ENCODE measurements around the gene CDH23. TPM values are rescaled to one million over a fixed set of nuclear protein-coding genes. Genes with fewer than 3 reads are reported as not detected.

The CDH23 gene
- total RNA-seq, 1 experiment from 2014 or later, result 2.1 TPM

DNA sequence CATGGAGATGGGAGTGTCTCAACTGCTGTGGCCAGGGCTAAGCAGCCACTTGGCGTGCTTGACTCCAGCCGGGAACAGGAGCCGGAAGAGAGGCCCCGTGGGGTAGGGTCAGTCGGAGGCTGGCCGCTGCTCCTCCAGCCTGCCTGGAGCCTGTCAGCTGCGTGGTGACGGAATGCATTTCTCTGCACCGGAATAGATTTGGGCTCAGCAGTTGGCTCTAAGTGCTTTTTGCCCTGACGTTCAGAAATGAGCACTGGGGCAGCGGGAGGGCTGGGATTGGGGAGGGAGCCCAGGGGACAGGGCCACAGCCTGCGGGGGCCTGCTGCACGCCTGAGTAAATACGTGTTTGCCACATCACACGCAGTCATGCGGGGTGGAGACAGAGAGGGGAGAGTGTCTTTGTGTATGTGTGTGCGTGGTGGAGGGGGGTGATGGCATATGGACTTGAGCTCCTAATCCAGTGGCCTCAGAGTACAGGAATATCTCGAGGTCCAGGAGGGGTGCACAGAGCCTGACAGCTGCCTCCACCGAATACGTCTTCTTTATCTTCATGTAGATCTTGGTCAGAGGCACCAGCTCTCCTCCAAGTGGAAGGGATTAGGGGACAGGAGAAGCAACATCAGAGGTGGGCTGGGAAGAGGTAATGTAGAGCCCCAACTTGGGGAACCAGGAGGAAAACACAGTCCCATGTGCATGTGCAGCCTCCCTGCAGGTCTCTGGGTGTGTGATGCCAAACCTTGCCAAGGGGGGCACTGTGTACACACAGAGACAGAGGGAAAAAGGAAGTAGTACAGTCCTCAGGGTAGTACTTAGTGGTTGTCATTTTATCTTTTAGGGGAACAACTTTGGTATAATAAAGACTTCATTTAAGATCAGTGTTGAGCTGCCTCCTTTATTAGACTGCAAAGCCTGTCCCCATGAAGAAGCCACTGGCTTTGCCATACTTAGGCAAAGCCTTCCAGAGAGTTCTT, 151.4 kb downstream of the CDH23 start:
- Histone ChIP-seq H2AFZ (ENCODE audit: low read length) (no peak overlapping the region), H3K79me2 (ENCODE audit: low read length) (no peaks in the 10 kb centered on the region), H3K9me2 (replicated peaks; ENCODE audit: insufficient read depth, low read length) (no peaks in the 10 kb centered on the region), H3K4me2 (ENCODE audit: low read depth, low read length, poor library complexity, severe bottlenecking) (no peak overlapping the region), H3K4me3 (ENCODE audit: low read length) (no peak overlapping the region), H4K20me1 (ENCODE audit: insufficient read depth, low read depth, low read length) (no peaks in the 10 kb centered on the region), H3K9me3 (ENCODE audit: low read length) (no peaks in the 10 kb centered on the region; the same call in 1 of the 2 replicates), H3K9ac (ENCODE audit: low read length) (no peak overlapping the region), H3K4me1 (ENCODE audit: low read length) (no peaks in the 10 kb centered on the region; the same call in 1 of the 2 replicates), H3K36me3 (ENCODE audit: insufficient read depth, low read length) (no peaks in the 10 kb centered on the region), H3K27me3 (ENCODE audit: low read length) (no peaks in the 10 kb centered on the region), H3K27ac (ENCODE audit: low read length) (no peak overlapping the region)
- peak; percentile 56 for DNase-seq

DNA sequence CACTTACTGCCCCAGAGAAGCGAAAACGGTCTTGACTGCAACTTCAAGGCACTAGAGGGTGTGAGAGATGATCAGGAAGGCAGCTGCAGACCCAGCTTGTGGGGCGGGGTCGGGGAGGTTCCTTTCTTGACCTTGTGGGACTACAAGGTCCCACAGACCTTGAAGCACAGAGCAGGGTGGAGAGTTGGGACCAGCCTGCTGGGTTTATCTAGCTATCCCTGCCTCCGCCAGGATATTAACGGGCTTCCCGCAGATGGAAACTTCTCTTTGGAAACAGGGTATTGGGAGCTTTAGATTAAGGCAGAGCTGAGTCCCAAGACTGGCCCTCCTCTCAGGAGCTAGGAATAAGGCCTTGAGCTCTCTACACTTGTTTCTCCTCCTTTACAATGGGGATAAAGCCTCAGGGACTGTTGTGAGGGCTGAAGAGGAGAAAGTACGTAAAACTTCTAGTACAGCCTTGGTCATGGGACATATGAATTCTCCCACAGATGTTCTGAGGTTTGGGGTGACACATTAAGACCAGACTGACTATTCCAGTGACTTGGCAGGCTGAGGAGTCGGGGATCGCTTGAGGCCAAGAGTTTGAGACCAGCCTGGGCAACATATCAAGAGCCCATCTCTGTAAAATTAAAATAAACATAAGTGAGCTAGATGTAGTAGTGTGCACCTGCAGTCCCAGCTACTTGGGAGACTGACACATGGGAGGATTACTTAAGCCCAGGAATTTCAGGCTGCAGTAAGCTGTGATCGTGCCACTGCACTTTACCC, 153.2 kb downstream of the CDH23 start:
- Histone ChIP-seq H3K4me2 (ENCODE audit: low read depth, low read length, poor library complexity, severe bottlenecking) (no peak overlapping the region), H3K27ac (ENCODE audit: low read length) (no peak overlapping the region), H3K9me3 (ENCODE audit: low read length) (no peaks in the 10 kb centered on the region; the same call in 1 of the 2 replicates), H3K79me2 (ENCODE audit: low read length) (no peaks in the 10 kb centered on the region), H2AFZ (ENCODE audit: low read length) (no peak overlapping the region), H4K20me1 (ENCODE audit: insufficient read depth, low read depth, low read length) (no peaks in the 10 kb centered on the region), H3K4me1 (ENCODE audit: low read length) (peaks cover 5% of the 10 kb centered on the region), H3K27me3 (ENCODE audit: low read length) (no peaks in the 10 kb centered on the region), H3K4me3 (ENCODE audit: low read length) (no peak overlapping the region), H3K36me3 (ENCODE audit: insufficient read depth, low read length) (no peaks in the 10 kb centered on the region), H3K9ac (ENCODE audit: low read length) (no peak overlapping the region), H3K9me2 (replicated peaks; ENCODE audit: insufficient read depth, low read length) (no peaks in the 10 kb centered on the region)
- DNase-seq, result no peak

DNA sequence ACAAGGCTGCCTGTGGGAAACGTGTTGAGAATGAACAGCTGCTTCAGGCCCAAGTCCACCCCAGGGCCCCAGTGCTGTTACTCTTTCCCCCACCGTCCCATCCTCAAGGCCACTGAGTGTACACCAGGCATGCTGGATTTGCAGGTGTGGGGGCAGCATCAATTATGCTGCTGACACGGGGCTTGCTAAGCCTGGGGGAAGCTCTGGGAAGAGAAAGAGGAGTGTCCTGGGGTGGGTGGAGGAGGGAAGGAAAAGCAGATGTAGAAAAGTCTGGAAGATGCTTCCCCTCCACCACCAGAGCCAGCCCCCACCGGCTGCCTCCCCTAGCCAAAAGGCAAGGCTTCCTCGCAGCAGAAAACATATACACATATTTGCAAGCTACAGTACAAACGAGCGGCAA, 153.9 kb downstream of the CDH23 start:
- H3K9me2 ChIP-seq (replicated peaks; ENCODE audit: insufficient read depth, low read length), result no peaks in the 10 kb centered on the region

DNA sequence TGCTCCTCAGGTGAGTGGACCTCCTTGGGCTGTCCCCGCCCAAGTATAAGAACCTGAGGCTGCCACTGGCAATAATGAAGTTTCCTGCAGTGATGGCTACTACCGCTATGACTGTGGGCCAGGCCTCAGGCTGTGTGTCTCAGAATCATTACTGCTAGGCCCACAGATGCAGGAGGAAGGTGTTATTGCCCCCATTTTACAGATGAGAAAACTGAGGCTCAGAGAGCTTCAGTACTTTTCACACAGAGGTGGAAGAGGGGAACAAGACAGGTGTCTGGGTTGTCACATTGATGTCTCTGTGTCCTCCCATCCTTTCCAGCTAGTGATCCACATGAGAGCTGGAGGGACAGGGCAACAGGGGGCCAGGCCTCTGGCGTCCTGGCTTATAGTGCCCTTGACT, 155.2 kb downstream of the CDH23 start:
- H3K27me3 ChIP-seq (ENCODE audit: low read length), result no peaks in the 10 kb centered on the region
- H3K79me2 ChIP-seq (ENCODE audit: low read length), result no peaks in the 10 kb centered on the region
- no peaks in the 10 kb centered on the region for H4K20me1 ChIP-seq (ENCODE audit: insufficient read depth, low read depth, low read length)
- H3K9ac ChIP-seq (ENCODE audit: low read length), result no peak overlapping the region
- H3K4me2 ChIP-seq (ENCODE audit: low read depth, low read length, poor library complexity, severe bottlenecking), result no peak overlapping the region
- peaks cover 5% of the 10 kb centered on the region for H3K4me1 ChIP-seq (ENCODE audit: low read length)
- no peak overlapping the region for H2AFZ ChIP-seq (ENCODE audit: low read length)
- no peaks in the 10 kb centered on the region for H3K36me3 ChIP-seq (ENCODE audit: insufficient read depth, low read length)
- H3K27ac ChIP-seq (ENCODE audit: low read length), result no peak overlapping the region
- no peak for DNase-seq
- H3K9me3 ChIP-seq (ENCODE audit: low read length), result no peaks in the 10 kb centered on the region; the same call in 1 of the 2 replicates
- H3K4me3 ChIP-seq (ENCODE audit: low read length), result no peak overlapping the region
- no peaks in the 10 kb centered on the region for H3K9me2 ChIP-seq (replicated peaks; ENCODE audit: insufficient read depth, low read length)

More for the DNA sequence above, 153.9 kb downstream of the CDH23 start:
- no peak overlapping the region for H3K9ac ChIP-seq (ENCODE audit: low read length)
- no peak overlapping the region for H3K4me3 ChIP-seq (ENCODE audit: low read length)
- H3K27me3 ChIP-seq (ENCODE audit: low read length), result no peaks in the 10 kb centered on the region
- no peaks in the 10 kb centered on the region for H4K20me1 ChIP-seq (ENCODE audit: insufficient read depth, low read depth, low read length)
- H3K79me2 ChIP-seq (ENCODE audit: low read length), result no peaks in the 10 kb centered on the region
- H3K4me1 ChIP-seq (ENCODE audit: low read length), result peaks cover 5% of the 10 kb centered on the region
- H3K36me3 ChIP-seq (ENCODE audit: insufficient read depth, low read length), result no peaks in the 10 kb centered on the region
- no peak overlapping the region for H2AFZ ChIP-seq (ENCODE audit: low read length)
- H3K27ac ChIP-seq (ENCODE audit: low read length), result no peak overlapping the region
- no peak overlapping the region for H3K4me2 ChIP-seq (ENCODE audit: low read depth, low read length, poor library complexity, severe bottlenecking)
- DNase-seq, result no peak
- H3K9me3 ChIP-seq (ENCODE audit: low read length), result no peaks in the 10 kb centered on the region; the same call in 1 of the 2 replicates

DNA sequence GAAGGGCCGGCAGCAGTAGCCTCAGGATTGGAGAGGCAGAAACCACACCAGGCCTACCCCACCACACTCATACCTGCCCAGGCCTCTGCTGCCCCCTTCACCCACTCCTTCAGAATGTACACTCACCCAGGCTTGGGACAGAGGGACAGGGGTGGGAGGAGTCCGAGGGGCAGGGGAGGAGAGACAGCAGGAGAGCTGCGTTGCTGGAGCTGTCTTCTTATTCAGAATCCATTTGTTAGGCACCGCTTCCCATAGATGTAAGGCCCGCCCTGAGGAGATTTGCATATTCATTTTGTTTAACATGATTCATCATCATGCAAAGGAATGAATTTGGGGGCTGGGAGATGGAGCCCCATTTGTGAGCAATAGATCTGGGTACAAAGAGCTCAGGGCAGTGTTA, 156.7 kb downstream of the CDH23 start:
- peak; percentile 62 for DNase-seq
- H3K36me3 ChIP-seq (ENCODE audit: insufficient read depth, low read length), result no peaks in the 10 kb centered on the region
- peaks cover 5% of the 10 kb centered on the region for H3K4me1 ChIP-seq (ENCODE audit: low read length)
- no peaks in the 10 kb centered on the region for H3K9me2 ChIP-seq (replicated peaks; ENCODE audit: insufficient read depth, low read length)
- no peak overlapping the region for H2AFZ ChIP-seq (ENCODE audit: low read length)
- no peaks in the 10 kb centered on the region for H4K20me1 ChIP-seq (ENCODE audit: insufficient read depth, low read depth, low read length)
- H3K9me3 ChIP-seq (ENCODE audit: low read length), result no peaks in the 10 kb centered on the region; the same call in 1 of the 2 replicates
- no peak overlapping the region for H3K4me3 ChIP-seq (ENCODE audit: low read length)
- no peaks in the 10 kb centered on the region for H3K27me3 ChIP-seq (ENCODE audit: low read length)
- no peak overlapping the region for H3K4me2 ChIP-seq (ENCODE audit: low read depth, low read length, poor library complexity, severe bottlenecking)
- H3K27ac ChIP-seq (ENCODE audit: low read length), result no peak overlapping the region
- no peaks in the 10 kb centered on the region for H3K79me2 ChIP-seq (ENCODE audit: low read length)
- H3K9ac ChIP-seq (ENCODE audit: low read length), result no peak overlapping the region

DNA sequence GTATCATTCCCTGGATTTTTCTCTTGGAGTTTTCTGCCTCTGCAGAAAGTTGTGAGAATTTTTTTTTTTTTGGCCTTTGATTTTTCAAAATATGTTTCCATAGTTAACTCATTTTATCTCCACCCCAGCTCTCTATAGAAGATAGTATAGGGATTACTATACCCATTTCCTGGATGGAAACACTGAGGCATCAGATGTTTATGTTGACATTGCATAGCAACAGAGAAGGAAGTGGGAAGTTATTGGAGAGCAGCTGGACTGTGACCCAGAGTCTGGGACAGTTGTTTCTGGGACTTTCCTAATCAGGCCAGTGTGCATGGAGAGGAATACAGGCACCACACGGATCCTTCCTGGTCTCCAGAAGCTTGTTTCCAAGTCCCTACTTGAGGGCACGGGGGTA, 158.0 kb downstream of the CDH23 start:
- peaks cover 5% of the 10 kb centered on the region for H3K4me1 ChIP-seq (ENCODE audit: low read length)
- no peaks in the 10 kb centered on the region for H4K20me1 ChIP-seq (ENCODE audit: insufficient read depth, low read depth, low read length)

DNA sequence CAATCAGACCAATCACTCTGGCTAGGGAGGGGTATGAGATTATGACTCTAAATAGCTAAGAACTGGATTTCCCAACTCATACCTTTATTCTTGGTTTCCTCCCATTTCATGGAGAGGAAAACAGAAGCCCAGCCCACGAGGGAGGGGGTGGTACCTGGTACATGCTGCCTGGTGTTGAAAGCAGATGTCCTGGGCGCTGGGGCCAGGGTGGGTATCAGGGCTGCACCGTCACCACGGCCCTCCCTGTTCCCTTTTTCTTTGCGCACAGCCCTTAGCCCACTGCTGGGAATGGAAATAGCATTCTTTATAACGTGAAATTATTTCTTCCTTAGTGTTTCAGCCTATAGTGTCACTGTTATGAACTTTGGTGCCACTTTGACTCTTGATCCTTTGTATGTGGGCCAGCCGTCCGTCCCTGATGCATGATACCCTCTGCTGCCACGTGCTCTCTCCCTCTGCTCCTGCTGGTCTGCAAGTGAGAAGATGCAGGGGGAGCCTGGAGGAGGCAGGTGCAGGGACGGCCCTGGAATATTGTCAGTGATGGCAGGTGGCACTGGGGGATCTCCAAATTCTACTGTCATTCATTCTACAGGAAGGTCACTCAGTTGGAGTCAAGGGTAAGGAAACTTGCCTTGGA, 158.5 kb downstream of the CDH23 start:
- H3K9ac ChIP-seq (ENCODE audit: low read length), result no peak overlapping the region
- no peaks in the 10 kb centered on the region for H3K9me3 ChIP-seq (ENCODE audit: low read length)
- no peak overlapping the region for H3K4me2 ChIP-seq (ENCODE audit: low read depth, low read length, poor library complexity, severe bottlenecking)
- H3K4me3 ChIP-seq (ENCODE audit: low read length), result no peak overlapping the region
- no peaks in the 10 kb centered on the region for H3K27me3 ChIP-seq (ENCODE audit: low read length)
- H3K9me2 ChIP-seq (replicated peaks; ENCODE audit: insufficient read depth, low read length), result no peaks in the 10 kb centered on the region
- no peaks in the 10 kb centered on the region for H4K20me1 ChIP-seq (ENCODE audit: insufficient read depth, low read depth, low read length)
- no peak overlapping the region for H3K27ac ChIP-seq (ENCODE audit: low read length)
- H2AFZ ChIP-seq (ENCODE audit: low read length), result no peak overlapping the region
- H3K79me2 ChIP-seq (ENCODE audit: low read length), result no peaks in the 10 kb centered on the region
- no peak for DNase-seq
- peaks cover 5% of the 10 kb centered on the region for H3K4me1 ChIP-seq (ENCODE audit: low read length)
- no peaks in the 10 kb centered on the region for H3K36me3 ChIP-seq (ENCODE audit: insufficient read depth, low read length)

More for the DNA sequence above, 158.0 kb downstream of the CDH23 start:
- Histone ChIP-seq H2AFZ (ENCODE audit: low read length) (no peak overlapping the region), H3K9ac (ENCODE audit: low read length) (no peak overlapping the region), H3K79me2 (ENCODE audit: low read length) (no peaks in the 10 kb centered on the region), H3K36me3 (ENCODE audit: insufficient read depth, low read length) (no peaks in the 10 kb centered on the region), H3K27ac (ENCODE audit: low read length) (no peak overlapping the region), H3K9me3 (ENCODE audit: low read length) (no peaks in the 10 kb centered on the region), H3K4me2 (ENCODE audit: low read depth, low read length, poor library complexity, severe bottlenecking) (no peak overlapping the region), H3K9me2 (replicated peaks; ENCODE audit: insufficient read depth, low read length) (no peaks in the 10 kb centered on the region), H3K27me3 (ENCODE audit: low read length) (no peaks in the 10 kb centered on the region), H3K4me3 (ENCODE audit: low read length) (no peak overlapping the region)
- no peak for DNase-seq

DNA sequence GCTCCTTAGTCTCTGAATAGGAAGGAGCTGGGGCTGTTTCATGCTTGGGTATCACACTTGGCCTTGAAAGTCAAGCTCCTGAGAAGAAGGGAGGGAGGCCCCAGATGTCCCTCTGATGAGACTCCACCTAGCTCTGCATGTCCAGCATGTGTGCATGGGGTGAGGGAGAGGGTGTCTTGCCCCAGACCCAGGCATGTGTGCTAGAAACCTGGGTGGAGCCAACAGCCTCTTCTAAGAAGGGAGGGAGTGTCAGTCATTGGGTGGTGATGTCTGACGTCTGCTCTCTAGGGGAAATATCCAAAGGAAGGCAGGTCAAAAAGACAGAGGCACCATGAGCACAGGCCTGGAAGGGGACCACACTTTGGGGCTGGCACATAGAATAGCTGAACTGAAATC, 159.0 kb downstream of the CDH23 start:
- Histone ChIP-seq H3K9me3 (ENCODE audit: low read length) (no peaks in the 10 kb centered on the region), H3K9me2 (replicated peaks; ENCODE audit: insufficient read depth, low read length) (no peaks in the 10 kb centered on the region), H3K4me3 (ENCODE audit: low read length) (no peak overlapping the region), H3K79me2 (ENCODE audit: low read length) (no peaks in the 10 kb centered on the region), H4K20me1 (ENCODE audit: insufficient read depth, low read depth, low read length) (no peaks in the 10 kb centered on the region), H3K4me1 (ENCODE audit: low read length) (peaks cover 5% of the 10 kb centered on the region), H3K9ac (ENCODE audit: low read length) (no peak overlapping the region), H3K27ac (ENCODE audit: low read length) (no peak overlapping the region), H2AFZ (ENCODE audit: low read length) (no peak overlapping the region), H3K36me3 (ENCODE audit: insufficient read depth, low read length) (no peaks in the 10 kb centered on the region), H3K4me2 (ENCODE audit: low read depth, low read length, poor library complexity, severe bottlenecking) (no peak overlapping the region), H3K27me3 (ENCODE audit: low read length) (no peaks in the 10 kb centered on the region)
- DNase-seq, result no peak

Measured in Karpas-422 (cell line).